BJ (cell line): ENCODE data around the gene CDKN2B-AS1. TPM values are rescaled to one million over a fixed set of nuclear protein-coding genes. Genes with fewer than 3 reads are reported as not detected.
A peak's percentile ranks its signal among the peaks of the same experiment; 100 is the strongest.

Source experiments
- CTCF ChIA-PET: fragments of 350-600 bp; formaldehyde crosslinking; extraction: SDS; loops from one replicate; lab custom pipeline; 2021; ENCODE audit warnings: antibody characterized with exemption, inconsistent platforms; lab: Yijun Ruan, JAX
- POLR2A ChIA-PET: fragments of 300-600 bp; sonication (Branson Sonifier 250); formaldehyde crosslinking; extraction: SDS; loops from one replicate; lab custom pipeline; 2021; ENCODE audit warnings: antibody characterized with exemption; lab: Charles Lee
- DNase-seq: peaks from one replicate; pipeline ENCODE4 v3.0.0-alpha.2; 2011; ENCODE audit warnings: low read depth
- H3K27me3 ChIP-seq: 2 replicates; pipeline ENCODE4 v1.6.0; 2011; ENCODE audit warnings: low read length; ENCODE audit not compliant: control insufficient read depth, insufficient read depth
- H3K36me3 ChIP-seq: 2 replicates; pipeline ENCODE4 v1.5.1; 2011; ENCODE audit warnings: low read length; ENCODE audit not compliant: control insufficient read depth, insufficient read depth
- H3K4me3 ChIP-seq: 2 replicates; pipeline ENCODE4 v1.5.1; 2011; ENCODE audit warnings: low read depth, mild to moderate bottlenecking, control low read depth, low read length
- polyA plus RNA-seq: library from polyadenylated mRNA; depleted of rRNA; stranded (reverse); fragments of >200 nt; gene quantifications from 2 replicates; pipeline ENCODE4 v1.2.3, GENCODE V29; 2011; rRNA removed
- small RNA-seq: library from RNA; depleted of rRNA; stranded (forward); fragments of <200 nt; gene quantifications from one replicate; pipeline ENCODE3, GENCODE V24; 2012; ENCODE audit warnings: low replicate concordance, low read depth; ENCODE audit not compliant: insufficient read length
- TF ChIP-seq, protein P1 (sequence below): IDR thresholded peaks from 2 replicates; pipeline ENCODE4 v1.5.1; 2011; ENCODE audit warnings: low read depth, mild to moderate bottlenecking, control low read depth, inconsistent platforms, low read length, moderate library complexity; ENCODE audit not compliant: insufficient read depth

The CDKN2B-AS1 gene
- polyA plus RNA-seq, 1 experiment: 0.59 TPM

DNA sequence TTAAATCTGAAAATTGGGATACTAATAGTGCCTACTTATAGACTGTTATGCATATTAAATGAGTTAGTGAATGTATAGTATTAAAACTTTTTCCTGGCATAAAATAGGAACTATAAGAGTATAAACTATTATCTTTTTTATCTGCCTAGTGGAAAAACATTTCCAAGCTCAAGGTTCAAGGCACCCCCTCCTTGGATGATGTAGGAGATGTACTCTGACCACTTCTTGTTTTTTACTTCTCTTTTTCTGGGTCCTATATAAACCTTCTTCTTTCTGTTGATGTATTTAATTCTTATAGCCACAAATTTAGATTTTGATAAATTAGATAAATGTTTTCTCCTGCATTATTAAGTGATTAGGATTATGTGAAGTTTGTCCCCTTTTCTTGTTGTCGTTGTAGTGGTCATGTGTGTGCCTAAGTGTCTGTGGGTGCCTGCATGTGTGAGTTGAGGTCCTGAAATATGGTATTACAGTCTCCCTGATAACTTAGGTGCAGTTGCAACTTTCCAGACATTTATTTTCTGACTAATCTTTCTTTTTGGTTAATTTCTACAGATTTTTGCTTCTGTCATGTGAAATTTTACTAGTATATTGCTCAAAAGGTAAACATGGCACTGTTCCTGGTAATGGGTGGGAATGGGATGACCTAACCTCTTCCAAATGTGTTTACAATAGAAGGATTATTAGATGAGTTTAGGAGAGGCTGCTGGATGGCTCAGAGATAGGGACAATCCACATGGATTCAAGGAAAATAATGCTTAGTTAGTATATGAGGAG is 175.3 kb downstream of the CDKN2B-AS1 start:
- Histone ChIP-seq H3K4me3 (no peak overlapping the region), H3K27me3 (no peaks in the 10 kb centered on the region; the same call in 1 of the 2 replicates), H3K36me3 (no peaks in the 10 kb centered on the region)
- TF ChIP-seq, protein P1, sequence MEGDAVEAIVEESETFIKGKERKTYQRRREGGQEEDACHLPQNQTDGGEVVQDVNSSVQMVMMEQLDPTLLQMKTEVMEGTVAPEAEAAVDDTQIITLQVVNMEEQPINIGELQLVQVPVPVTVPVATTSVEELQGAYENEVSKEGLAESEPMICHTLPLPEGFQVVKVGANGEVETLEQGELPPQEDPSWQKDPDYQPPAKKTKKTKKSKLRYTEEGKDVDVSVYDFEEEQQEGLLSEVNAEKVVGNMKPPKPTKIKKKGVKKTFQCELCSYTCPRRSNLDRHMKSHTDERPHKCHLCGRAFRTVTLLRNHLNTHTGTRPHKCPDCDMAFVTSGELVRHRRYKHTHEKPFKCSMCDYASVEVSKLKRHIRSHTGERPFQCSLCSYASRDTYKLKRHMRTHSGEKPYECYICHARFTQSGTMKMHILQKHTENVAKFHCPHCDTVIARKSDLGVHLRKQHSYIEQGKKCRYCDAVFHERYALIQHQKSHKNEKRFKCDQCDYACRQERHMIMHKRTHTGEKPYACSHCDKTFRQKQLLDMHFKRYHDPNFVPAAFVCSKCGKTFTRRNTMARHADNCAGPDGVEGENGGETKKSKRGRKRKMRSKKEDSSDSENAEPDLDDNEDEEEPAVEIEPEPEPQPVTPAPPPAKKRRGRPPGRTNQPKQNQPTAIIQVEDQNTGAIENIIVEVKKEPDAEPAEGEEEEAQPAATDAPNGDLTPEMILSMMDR: no peak
- CTCF ChIA-PET: no interaction called here
- POLR2A ChIA-PET: no interaction called here
- DNase-seq: peak; percentile 69

Small RNA genes lying within 50 kb of the gene (small RNA-seq; reads per million reads assigned to genes)
- gene RF01909 (not detected), gene RF02045 (not detected)

Other genes with a start within 250 kb of the CDKN2B-AS1 start
- gene MTAP, start 192.2 kb upstream of the CDKN2B-AS1 start, polyA plus RNA-seq: 14.2 and 18.2 TPM in 2 replicates
- 15.2 and 20.0 TPM in 2 replicates for gene CDKN2A, start 399 bp upstream of the CDKN2B-AS1 start, polyA plus RNA-seq
- gene CDKN2B, start 14.5 kb downstream of the CDKN2B-AS1 start, polyA plus RNA-seq: 4.3 and 5.2 TPM in 2 replicates